Measurements from ENCODE around the gene DDX28.
"Not testable (repeated sequence)": the region's sequence is repeated elsewhere in the genome, so short reads cannot be mapped to it uniquely, and the experiment has no call there.

DDX28 gene

GRCh38 chr16:67979955-67980678 is 42.9 kb downstream of the DDX28 start, which contains the start of gene DPEP3:
DPEP3 (minus strand) TSS chr16:67980499; CDS start chr16:67980380, 119 bp downstream.
- Histone ChIP-seq H2AFZ (ENCODE audit: low read depth, low read length) (no peak within 1 kb of the TSS), H3K27me3 (ENCODE audit: insufficient read depth, low read length) (peaks cover 5% of the 10 kb centered on the region), H3K9me3 (ENCODE audit: low read length) (peaks cover 2% of the 10 kb centered on the region)

GRCh38 chr16:67977469-67978227 is 45.4 kb downstream of the DDX28 start:
- H3K4me3 ChIP-seq (ENCODE audit: low read length), result no peak overlapping the region
- H3K4me1 ChIP-seq (ENCODE audit: insufficient read depth, low read length), result no peaks in the 10 kb centered on the region
- peaks cover 5% of the 10 kb centered on the region for H3K27me3 ChIP-seq (ENCODE audit: insufficient read depth, low read length)
- H2AFZ ChIP-seq (ENCODE audit: low read depth, low read length), result no peak overlapping the region
- H3K9me3 ChIP-seq (ENCODE audit: low read length), result peaks cover 2% of the 10 kb centered on the region
- no peaks in the 10 kb centered on the region for H3K36me3 ChIP-seq (ENCODE audit: insufficient read depth, low read length)

More at GRCh38 chr16:67979955-67980678, 42.9 kb downstream of the DDX28 start, which contains the start of gene DPEP3:
- H3K4me3 ChIP-seq (ENCODE audit: low read length), result no peak within 1 kb of the TSS
- no peaks in the 10 kb centered on the region for H3K36me3 ChIP-seq (ENCODE audit: insufficient read depth, low read length)
- H3K4me1 ChIP-seq (ENCODE audit: insufficient read depth, low read length), result no peaks in the 10 kb centered on the region

- Histone ChIP-seq H3K9me3 (ENCODE audit: low read length) (peaks cover 2% of the 10 kb centered on the region), H3K27me3 (ENCODE audit: insufficient read depth, low read length) (peaks cover 5% of the 10 kb centered on the region), H3K4me1 (ENCODE audit: insufficient read depth, low read length) (no peaks in the 10 kb centered on the region), H2AFZ (ENCODE audit: low read depth, low read length) (no peak overlapping the region), H3K36me3 (ENCODE audit: insufficient read depth, low read length) (no peaks in the 10 kb centered on the region), H3K4me3 (ENCODE audit: low read length) (no peak overlapping the region)
Measured at GRCh38 chr16:67977005-67977404, 46.0 kb downstream of the DDX28 start.

- peaks cover 2% of the 10 kb centered on the region for H3K9me3 ChIP-seq (ENCODE audit: low read length)
Measured at GRCh38 chr16:67976205-67976604, 46.8 kb downstream of the DDX28 start.

GRCh38 chr16:67975321-67976105 is 47.5 kb downstream of the DDX28 start:
- H3K4me1 ChIP-seq (ENCODE audit: insufficient read depth, low read length), result no peaks in the 10 kb centered on the region
- H2AFZ ChIP-seq (ENCODE audit: low read depth, low read length), result no peak overlapping the region
- H3K4me3 ChIP-seq (ENCODE audit: low read length), result no peak overlapping the region
- no peaks in the 10 kb centered on the region for H3K36me3 ChIP-seq (ENCODE audit: insufficient read depth, low read length)
- H3K27me3 ChIP-seq (ENCODE audit: insufficient read depth, low read length), result peaks cover 5% of the 10 kb centered on the region
- H3K9me3 ChIP-seq (ENCODE audit: low read length), result peaks cover 2% of the 10 kb centered on the region

More at GRCh38 chr16:67976205-67976604, 46.8 kb downstream of the DDX28 start:
- Histone ChIP-seq H2AFZ (ENCODE audit: low read depth, low read length) (no peak overlapping the region), H3K4me3 (ENCODE audit: low read length) (no peak overlapping the region), H3K36me3 (ENCODE audit: insufficient read depth, low read length) (no peaks in the 10 kb centered on the region), H3K4me1 (ENCODE audit: insufficient read depth, low read length) (no peaks in the 10 kb centered on the region), H3K27me3 (ENCODE audit: insufficient read depth, low read length) (peaks cover 5% of the 10 kb centered on the region)

GRCh38 chr16:67972285-67972684 is 50.7 kb downstream of the DDX28 start:
- H3K4me1 ChIP-seq (ENCODE audit: insufficient read depth, low read length); H3K4me3 ChIP-seq (ENCODE audit: low read length); H3K36me3 ChIP-seq (ENCODE audit: insufficient read depth, low read length); H3K27me3 ChIP-seq (ENCODE audit: insufficient read depth, low read length); H2AFZ ChIP-seq (ENCODE audit: low read depth, low read length); H3K9me3 ChIP-seq (ENCODE audit: low read length): not testable (repeated sequence)

GRCh38 chr16:67971111-67971510 is 51.9 kb downstream of the DDX28 start:
- Histone ChIP-seq H2AFZ (ENCODE audit: low read depth, low read length) (no peak overlapping the region), H3K27me3 (ENCODE audit: insufficient read depth, low read length) (no peaks in the 10 kb centered on the region), H3K4me3 (ENCODE audit: low read length) (no peak overlapping the region), H3K9me3 (ENCODE audit: low read length) (no peaks in the 10 kb centered on the region), H3K4me1 (ENCODE audit: insufficient read depth, low read length) (peaks cover 20% of the 10 kb centered on the region), H3K36me3 (ENCODE audit: insufficient read depth, low read length) (no peaks in the 10 kb centered on the region)

Data from neuron (in vitro differentiated cells).